Activated CD4-positive, alpha-beta T cell treated with anti-CD3 and anti-CD28 coated beads, Interleukin-2, Interleukin-4, amounts not matched to agents 100 ng/mL and 50 ng/mL, durations not matched to agents 16 hours and 8 hours (primary cell): Measurements from ENCODE around the gene PNMA8A.
A peak's percentile ranks its signal among the peaks of the same experiment; 100 is the strongest.

Source experiments
- DNase-seq: peaks from one replicate; pipeline ENCODE4 v3.0.0-alpha.2; 2020; ENCODE audit warnings: low spot score

Gene PNMA8A

GRCh38 chr19:46492841-46493235 is 21.5 kb upstream of the PNMA8A start:
- no peak for DNase-seq

- DNase-seq: no peak
Observed at GRCh38 chr19:46491975-46492682, 20.8 kb upstream of the PNMA8A start.

GRCh38 chr19:46490774-46491173 is 19.4 kb upstream of the PNMA8A start:
- DNase-seq: no peak

GRCh38 chr19:46489445-46490272 is 18.3 kb upstream of the PNMA8A start:
- no peak for DNase-seq

GRCh38 chr19:46488551-46488950 is 17.2 kb upstream of the PNMA8A start:
- DNase-seq: no peak

- DNase-seq: peak; percentile 72
Observed at GRCh38 chr19:46487802-46488445, 16.6 kb upstream of the PNMA8A start.

- DNase-seq: no peak
Observed at GRCh38 chr19:46487178-46487801, 15.9 kb upstream of the PNMA8A start.

GRCh38 chr19:46486358-46486757 is 15.0 kb upstream of the PNMA8A start:
- no peak for DNase-seq

- DNase-seq: no peak
Observed at GRCh38 chr19:46484656-46485055, 13.3 kb upstream of the PNMA8A start.

GRCh38 chr19:46482631-46483030 is 11.3 kb upstream of the PNMA8A start:
- no peak for DNase-seq

GRCh38 chr19:46481947-46482346 is 10.6 kb upstream of the PNMA8A start:
- DNase-seq: no peak

- DNase-seq: no peak
Observed at GRCh38 chr19:46481223-46481848, 10.0 kb upstream of the PNMA8A start.

GRCh38 chr19:46480415-46480814 is 9.1 kb upstream of the PNMA8A start:
- DNase-seq: no peak

GRCh38 chr19:46478356-46478986 is 7.1 kb upstream of the PNMA8A start:
- DNase-seq: peak; percentile 12

- DNase-seq: no peak
Observed at GRCh38 chr19:46475986-46476385, 4.6 kb upstream of the PNMA8A start.

GRCh38 chr19:46474211-46474610 is 2.8 kb upstream of the PNMA8A start:
- no peak for DNase-seq

- no peak for DNase-seq
Observed at GRCh38 chr19:46472592-46472991, 1.2 kb upstream of the PNMA8A start.

- DNase-seq: no peak
Observed at GRCh38 chr19:46471811-46472543, 614 bp upstream of the PNMA8A start.

- DNase-seq: no peak
Observed at GRCh38 chr19:46470376-46470775, 987 bp downstream of the PNMA8A start.

GRCh38 chr19:46469541-46470185 is 1.7 kb downstream of the PNMA8A start:
- no peak for DNase-seq
